Activated T-cell treated with anti-CD3 and anti-CD28 coated beads for 48 hours (primary cell): Measurements from ENCODE around the gene CHST7.
A peak's percentile ranks its signal among the peaks of the same experiment; 100 is the strongest.
"Not testable (repeated sequence)": the region's sequence is repeated elsewhere in the genome, so short reads cannot be mapped to it uniquely, and the experiment has no call there.

Experiments
- DNase-seq: peaks from one replicate; pipeline ENCODE4 v3.0.0-alpha.2; 2020; ENCODE audit warnings: low read depth

CHST7 gene, protein sequence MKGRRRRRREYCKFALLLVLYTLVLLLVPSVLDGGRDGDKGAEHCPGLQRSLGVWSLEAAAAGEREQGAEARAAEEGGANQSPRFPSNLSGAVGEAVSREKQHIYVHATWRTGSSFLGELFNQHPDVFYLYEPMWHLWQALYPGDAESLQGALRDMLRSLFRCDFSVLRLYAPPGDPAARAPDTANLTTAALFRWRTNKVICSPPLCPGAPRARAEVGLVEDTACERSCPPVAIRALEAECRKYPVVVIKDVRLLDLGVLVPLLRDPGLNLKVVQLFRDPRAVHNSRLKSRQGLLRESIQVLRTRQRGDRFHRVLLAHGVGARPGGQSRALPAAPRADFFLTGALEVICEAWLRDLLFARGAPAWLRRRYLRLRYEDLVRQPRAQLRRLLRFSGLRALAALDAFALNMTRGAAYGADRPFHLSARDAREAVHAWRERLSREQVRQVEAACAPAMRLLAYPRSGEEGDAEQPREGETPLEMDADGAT

DNA sequence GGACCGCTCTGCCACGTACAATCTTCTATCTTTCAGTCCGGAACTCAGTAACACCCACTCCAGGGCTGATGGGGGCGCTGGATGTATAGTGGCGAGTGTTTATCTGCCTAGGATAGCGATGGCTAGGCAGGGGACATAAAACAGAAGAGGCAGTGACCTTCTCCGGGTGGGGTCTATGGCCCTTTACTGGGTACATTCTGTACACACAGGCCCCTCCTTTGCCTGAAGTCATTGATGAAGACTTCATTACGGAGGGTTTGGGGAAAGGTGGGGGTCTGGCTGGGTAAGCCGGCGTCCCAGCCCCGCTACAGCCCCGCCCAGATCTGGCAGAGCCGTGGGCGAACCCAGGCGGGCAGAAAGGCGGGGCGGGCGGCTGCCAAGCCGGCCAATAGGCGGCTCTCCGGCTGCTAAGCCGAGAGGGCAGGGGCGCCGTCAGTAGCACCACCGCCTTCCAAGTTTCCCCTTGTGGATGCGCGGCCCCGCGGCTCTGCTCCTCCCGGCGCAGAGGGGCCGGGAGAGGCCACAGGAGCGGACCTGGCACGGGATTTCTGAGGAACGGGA lies at the start of gene CHST7:
Gene CHST7, plus strand, starts transcription at position 435 of the 561 bp plus-strand sequence. CDS start 167 bp downstream, outside the sequence.
- peak; percentile 51 for DNase-seq

GRCh38 chrX:46528640-46529039 lies 44.9 kb upstream of the CHST7 start:
- DNase-seq, result not testable (repeated sequence)

- not testable (repeated sequence) for DNase-seq
Measured at GRCh38 chrX:46529740-46530403, 43.7 kb upstream of the CHST7 start.

DNA sequence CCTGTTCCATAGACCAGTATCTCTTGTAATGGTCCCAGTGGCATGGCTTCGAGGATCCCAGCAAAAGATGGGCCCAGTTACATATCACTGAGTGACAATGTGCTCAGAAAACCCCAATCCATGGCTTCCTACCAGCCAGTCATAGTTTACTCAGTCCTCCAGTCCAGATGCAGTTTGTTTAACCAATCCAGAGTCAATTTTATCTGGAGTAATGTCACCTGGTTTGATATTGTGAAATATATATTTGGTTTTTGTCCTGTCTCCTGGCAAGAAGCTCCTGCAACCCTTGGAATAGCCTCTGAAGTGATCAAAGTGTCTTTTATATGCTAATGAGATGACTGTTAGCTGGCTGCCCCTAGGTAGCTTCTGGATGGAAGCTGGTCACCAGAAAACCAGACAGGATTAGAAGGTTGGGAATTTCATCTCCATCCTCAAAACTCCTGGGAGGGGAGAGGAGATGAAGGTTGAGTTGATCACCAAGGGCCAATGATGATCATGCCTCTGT lies 43.1 kb upstream of the CHST7 start:
- DNase-seq, result not testable (repeated sequence)

DNA sequence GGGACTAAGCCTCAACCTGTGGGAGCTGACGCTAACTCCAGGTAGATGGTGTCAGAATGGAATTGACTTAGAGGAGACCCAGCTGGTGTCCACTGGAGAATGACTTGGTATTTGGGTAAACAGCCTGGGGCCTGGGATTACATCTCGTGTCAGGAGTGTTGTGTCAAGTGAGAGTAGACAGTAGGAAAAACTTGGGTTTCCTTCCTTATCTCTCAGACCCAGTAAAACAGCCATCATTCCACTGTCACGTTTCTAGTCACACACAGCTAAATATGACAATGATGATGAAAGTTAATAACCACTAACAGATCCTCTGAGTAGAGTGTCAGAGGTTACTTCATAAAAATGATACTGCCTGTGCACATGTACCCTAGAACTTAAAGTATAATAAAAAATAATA lies 42.1 kb upstream of the CHST7 start:
- no peak for DNase-seq

DNA sequence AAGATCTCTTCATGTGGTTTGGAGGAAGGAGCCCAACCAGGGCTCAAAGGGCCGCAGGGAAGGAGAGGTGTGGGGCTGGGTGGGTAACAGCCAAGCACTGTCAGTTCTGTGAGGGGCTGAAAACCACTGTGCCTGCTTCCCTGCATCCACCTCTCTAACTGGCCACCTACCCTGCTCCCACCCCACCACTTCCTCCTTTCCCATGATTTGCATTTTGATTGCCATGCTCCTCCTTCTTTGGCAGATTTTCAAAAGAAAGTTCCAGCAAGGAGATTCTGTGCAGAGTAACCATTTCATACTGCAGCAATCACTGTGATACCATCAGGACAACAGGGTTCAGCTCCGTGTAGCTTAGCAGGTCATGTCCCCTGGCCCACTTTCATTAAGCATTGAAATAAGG lies 30.1 kb upstream of the CHST7 start:
- no peak for DNase-seq

GRCh38 chrX:46544527-46544926 lies 29.0 kb upstream of the CHST7 start:
- not testable (repeated sequence) for DNase-seq

DNA sequence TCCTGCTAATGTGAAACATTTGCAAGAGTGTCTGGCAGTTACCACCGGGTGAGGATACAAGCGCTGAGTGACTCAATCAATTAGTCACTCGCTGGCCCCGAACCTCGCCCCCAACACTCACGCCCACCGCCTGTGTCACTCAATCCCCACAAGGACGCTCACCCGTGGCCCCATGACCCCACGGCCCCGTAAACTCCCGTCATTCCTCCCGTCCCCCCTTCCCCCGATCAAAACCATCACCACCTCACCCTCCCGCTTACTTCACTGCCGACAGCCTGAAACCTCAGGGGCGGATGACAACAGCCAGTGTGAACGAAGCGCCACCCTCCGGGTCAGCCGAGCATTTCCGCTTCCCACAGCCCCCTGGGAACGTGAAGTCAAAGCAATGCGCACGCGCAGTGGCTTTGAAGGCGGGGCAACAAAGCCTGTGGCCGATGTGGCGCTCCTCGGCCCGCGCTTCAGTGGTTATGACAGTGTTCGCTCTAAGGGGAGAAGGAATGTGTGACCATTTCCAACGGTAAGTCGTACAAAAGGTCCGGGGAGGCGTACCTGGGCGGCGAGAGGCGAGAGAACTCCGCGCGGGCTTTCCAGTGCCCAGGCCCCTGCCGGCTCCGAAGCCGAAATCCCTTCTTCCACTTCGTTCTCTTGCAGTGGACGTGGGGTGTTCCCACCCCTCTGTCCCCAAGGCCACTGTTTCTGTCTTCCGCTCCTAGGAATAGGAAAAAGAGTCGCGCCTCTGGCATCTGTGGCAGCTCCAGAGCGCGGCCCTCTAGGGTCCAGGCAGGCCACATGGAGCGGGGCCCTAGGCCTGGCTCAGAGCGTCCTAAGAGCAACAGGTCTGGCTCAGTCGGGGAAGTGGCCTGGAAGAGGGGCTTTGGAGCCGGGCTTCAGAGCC lies 28.2 kb upstream of the CHST7 start, which contains the start of gene ZNF674:
Gene ZNF674, minus strand, starts transcription at position 311 of the 895 bp plus-strand sequence. CDS start 3,334 bp downstream, outside the sequence.
- peak; percentile 89 for DNase-seq

- DNase-seq, result no peak
Measured at GRCh38 chrX:46547857-46548256, 25.7 kb upstream of the CHST7 start.

- DNase-seq, result no peak
Measured at GRCh38 chrX:46549914-46550313, 23.7 kb upstream of the CHST7 start.

GRCh38 chrX:46551494-46552128 lies 22.0 kb upstream of the CHST7 start:
- DNase-seq, result no peak

GRCh38 chrX:46553935-46554334 lies 19.6 kb upstream of the CHST7 start:
- DNase-seq, result no peak

GRCh38 chrX:46554942-46555341 lies 18.6 kb upstream of the CHST7 start:
- DNase-seq, result no peak

DNA sequence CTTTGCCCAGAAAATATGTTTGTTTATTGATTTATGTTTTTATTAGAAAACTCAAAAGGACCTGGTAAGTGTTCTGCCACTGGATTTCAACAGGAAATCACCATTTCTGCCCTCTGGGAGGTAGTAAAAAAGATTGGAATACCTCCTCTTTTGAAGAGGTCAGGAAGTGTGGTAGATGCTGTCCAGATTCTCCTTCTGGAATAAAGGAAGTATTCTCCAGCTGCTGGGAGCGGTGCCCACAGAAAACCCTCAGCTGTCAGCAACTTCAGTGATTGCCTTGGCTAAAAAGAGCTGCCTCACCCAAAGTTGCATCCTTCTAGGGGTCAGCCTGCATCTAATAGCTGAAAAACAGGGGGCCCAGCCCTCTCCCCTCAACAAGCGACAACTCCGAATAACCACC lies 14.5 kb upstream of the CHST7 start:
- no peak for DNase-seq

DNA sequence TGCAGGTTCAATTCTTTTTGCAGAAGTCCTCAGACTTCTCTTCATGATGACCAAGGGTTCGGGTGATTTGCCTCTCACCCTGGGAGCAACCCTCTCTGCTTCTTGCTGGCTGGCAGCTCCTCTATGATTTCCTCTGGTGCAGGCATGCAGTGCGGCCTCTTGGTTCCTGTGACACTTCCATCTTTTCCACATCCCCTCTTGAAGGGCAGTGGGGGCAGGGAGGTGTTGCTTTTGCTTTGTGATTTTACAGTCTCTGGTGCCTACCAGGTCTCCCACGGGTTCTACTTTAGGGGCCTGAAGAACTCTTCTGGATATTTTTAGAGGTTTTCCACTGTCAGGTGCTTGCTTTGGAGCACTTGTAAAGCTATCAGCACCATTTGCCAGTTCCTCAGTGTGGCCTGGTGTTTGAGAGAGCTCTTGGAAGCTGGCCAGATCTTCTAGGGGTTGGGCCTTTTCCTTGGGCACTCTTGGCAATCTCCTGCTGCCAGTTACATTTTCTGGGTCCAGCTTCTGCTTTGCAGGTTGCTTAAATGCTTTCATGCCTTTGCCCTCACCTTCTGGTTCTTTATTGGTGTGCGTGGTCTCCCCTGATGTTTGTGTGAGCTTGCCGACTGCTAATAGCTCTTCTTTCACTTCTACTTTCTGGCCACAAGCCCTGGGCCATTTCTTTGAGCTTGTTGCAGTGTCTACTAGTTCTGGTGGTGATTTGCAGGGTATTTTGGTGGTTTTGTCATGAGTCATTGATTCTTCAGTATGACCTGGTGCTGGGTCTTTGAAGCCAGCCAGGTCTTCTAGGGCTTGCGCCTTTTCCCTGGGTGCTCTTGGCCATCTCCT lies 11.5 kb upstream of the CHST7 start:
- no peak for DNase-seq

DNA sequence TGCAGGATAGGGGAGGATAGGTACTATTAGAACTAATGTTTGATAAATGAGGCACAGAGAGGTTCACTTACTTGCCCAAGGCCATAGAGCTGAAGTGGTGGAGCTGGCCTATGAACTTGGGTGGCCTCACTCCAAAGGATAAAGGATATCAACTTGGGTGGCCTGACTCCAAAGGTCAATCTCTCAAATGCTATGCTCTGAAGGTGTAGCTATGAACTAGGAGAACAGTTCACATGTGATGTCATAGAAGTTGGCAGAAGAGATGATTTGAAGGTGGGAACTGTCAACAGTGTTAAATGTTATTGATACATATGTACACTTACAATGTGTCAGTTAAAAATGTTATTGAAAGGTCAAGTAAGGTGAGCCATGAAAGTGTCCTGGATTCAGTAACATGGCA lies 6.2 kb upstream of the CHST7 start:
- DNase-seq, result no peak

GRCh38 chrX:46569621-46570020 lies 3.9 kb upstream of the CHST7 start:
- DNase-seq, result no peak

DNA sequence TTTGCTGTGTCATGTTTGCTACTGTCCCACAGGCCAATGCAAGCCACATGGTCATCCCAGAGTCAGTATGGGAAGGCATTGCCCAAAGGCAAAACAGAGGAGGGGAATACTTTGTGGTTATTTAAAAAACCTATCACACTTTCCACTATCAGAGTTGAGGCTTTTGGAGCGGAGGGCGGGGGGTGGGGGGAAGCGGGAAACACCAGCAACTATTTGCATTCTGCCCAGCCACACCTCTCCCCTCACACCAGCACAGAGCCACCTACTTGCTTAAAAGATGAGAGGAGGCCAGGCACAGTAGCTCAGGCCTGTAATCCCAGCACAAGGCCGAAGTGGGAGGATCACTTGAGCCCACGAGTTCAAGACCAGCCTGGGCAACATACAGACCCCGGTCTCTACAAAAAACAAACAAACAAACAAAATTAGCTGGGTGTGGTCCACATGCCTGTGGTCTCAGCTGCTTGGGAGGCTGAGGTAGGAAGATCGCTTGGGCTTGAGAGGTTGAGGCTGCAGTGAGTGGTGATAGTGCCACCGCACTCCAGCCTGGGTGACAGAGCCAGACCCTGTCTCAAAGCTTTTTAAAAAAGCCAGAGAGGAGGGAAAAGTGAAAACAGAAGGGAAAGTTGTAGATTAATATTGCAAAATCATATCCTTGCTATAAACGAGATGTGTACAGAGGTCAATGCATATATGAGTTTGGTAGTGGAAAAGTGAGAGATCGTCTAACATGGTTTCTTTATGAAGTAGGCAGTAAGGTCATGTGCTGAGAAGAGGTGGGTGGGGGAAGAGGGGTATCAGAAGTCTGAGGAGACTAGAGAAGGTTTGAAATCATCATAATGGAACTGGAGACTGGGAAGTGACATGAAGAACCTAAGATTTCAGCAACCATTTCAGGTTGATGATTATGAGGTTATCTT lies 1.9 kb upstream of the CHST7 start:
- no peak for DNase-seq

DNA sequence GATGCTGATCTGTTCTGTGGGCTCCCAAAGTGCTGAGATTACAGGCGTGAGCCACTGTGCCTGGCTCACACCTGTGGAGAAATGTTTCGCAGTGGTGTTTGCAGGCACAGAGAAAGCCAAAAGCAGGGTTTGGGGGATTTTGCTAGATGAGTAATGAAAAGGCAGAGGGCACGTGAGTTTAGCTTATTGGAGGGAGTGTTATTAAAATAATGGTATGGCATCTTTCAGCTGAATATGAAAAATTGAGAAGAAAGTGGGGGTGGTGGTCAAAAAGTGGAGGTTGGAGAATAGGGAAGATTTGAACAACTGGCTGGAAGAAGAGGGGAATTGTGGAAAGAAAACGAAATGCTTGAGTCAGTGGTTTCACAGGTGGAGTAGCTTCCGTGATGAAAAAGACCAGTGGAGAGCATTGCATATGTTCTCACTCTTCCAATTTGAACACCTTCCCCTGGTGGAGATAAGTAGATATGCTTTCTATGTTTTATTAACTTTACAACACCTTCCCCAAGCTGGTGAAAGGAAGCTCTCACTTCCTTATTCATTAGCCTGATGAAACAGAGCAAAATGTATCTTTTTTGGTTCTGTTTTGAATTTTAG lies 1.1 kb upstream of the CHST7 start:
- peak; percentile 37 for DNase-seq
